Bronchial epithelial cell (primary cell): ENCODE data around the gene TAS1R3. TPM values are rescaled to one million over a fixed set of nuclear protein-coding genes. Genes with fewer than 3 reads are reported as not detected.

ENCODE experiments used
- DNase-seq: peaks from one replicate; pipeline ENCODE4 v3.0.0-alpha.2; 2010; ENCODE audit warnings: low read depth
- FAIRE-seq: peaks from 2 replicates; lab custom pipeline; 2011; peaks lifted over from hg19 to GRCh38; lab: Jason Lieb, UNC
- H3K27me3 ChIP-seq: 2 replicates; pipeline ENCODE4 v1.5.1; 2011; ENCODE audit warnings: low read length; ENCODE audit not compliant: control insufficient read depth, insufficient read depth
- H3K36me3 ChIP-seq: 2 replicates; pipeline ENCODE4 v1.5.1; 2011; ENCODE audit warnings: low read length; ENCODE audit not compliant: control insufficient read depth, insufficient read depth
- H3K4me3 ChIP-seq: 2 replicates; pipeline ENCODE4 v1.5.1; 2011; ENCODE audit warnings: mild to moderate bottlenecking, low read depth, low read length, control low read depth
- CTCF ChIP-seq: IDR thresholded peaks from 2 replicates; pipeline ENCODE4 v1.5.1; 2011; ENCODE audit warnings: mild to moderate bottlenecking, moderate library complexity, low read length, control low read depth, inconsistent platforms; ENCODE audit not compliant: insufficient read depth, severe bottlenecking
- total RNA-seq: library from RNA; depleted of rRNA; stranded (reverse); fragments of >200 nt; gene quantifications from 2 replicates; pipeline ENCODE4 v1.2.1, GENCODE V29; 2014

The TAS1R3 gene
- total RNA-seq, 1 donor from 2014 or later = 0.26 TPM

GRCh38 chr1:1294250-1294890 lies 36.7 kb upstream of the TAS1R3 start:
- DNase-seq (no peak), FAIRE-seq (no peak)
- Histone ChIP-seq H3K27me3 (no peaks in the 10 kb centered on the region), H3K36me3 (peaks cover 5% of the 10 kb centered on the region), H3K4me3 (no peak overlapping the region)
- TF ChIP-seq CTCF = no peak

GRCh38 chr1:1295154-1295923 lies 35.7 kb upstream of the TAS1R3 start:
- no peak for FAIRE-seq

GRCh38 chr1:1296070-1297061 lies 34.7 kb upstream of the TAS1R3 start:
- no peak for FAIRE-seq
- Histone ChIP-seq H3K4me3 (no peak overlapping the region), H3K36me3 (peaks cover 5% of the 10 kb centered on the region), H3K27me3 (no peaks in the 10 kb centered on the region)
- TF ChIP-seq CTCF = no peak
- no peak for DNase-seq

More at GRCh38 chr1:1295154-1295923, 35.7 kb upstream of the TAS1R3 start:
- Histone ChIP-seq H3K27me3 (no peaks in the 10 kb centered on the region), H3K36me3 (peaks cover 5% of the 10 kb centered on the region), H3K4me3 (no peak overlapping the region)
- no peak for DNase-seq
- TF ChIP-seq CTCF = no peak

GRCh38 chr1:1297802-1298424 lies 33.2 kb upstream of the TAS1R3 start:
- H3K27me3 ChIP-seq = no peaks in the 10 kb centered on the region
- H3K4me3 ChIP-seq = no peak overlapping the region
- FAIRE-seq = no peak
- peaks cover 6% of the 10 kb centered on the region for H3K36me3 ChIP-seq
- no peak for DNase-seq
- TF ChIP-seq CTCF = no peak
